HG02852 (cell line): ENCODE results near the gene C19orf44.
"Not testable (repeated sequence)": the region's sequence is repeated elsewhere in the genome, so short reads cannot be mapped to it uniquely, and the experiment has no call there.

Experiments used
- ATAC-seq: cut with Tn5 transposase; IDR thresholded peaks from one replicate; pipeline ENCODE4 v1.9.1; 2021; ENCODE audit warnings: mild to moderate bottlenecking, moderate library complexity; ENCODE audit not compliant: unreplicated experiment

The C19orf44 gene

DNA sequence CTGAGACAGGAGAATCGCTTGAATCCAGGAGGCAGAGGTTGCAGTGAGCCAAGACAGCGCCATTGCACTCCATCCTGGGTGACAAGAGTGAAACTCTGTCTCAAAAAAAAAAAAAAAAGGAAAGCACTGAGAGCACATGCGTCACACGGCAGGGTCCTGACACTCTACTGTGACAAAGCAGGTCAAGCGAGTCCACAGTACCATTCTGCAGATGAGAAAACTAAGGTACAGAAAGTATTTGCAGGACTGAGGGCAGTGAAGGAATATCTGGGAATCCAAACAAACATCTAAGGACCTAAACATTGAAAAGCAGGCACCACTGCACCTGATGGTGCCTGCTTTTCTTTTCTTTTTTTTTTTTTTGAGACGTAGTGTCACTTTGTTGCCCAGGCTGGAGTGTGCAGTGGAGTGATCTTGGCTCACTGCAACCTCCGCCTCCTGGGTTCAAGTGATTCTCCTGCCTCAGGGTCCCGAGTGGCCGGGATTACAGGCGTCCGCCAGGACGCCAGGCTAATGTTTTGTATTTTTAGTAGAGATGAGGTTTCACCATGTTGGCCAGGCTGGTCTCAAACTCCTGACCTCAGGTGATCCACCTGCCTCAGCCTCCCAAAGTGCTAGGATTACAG, 29.3 kb upstream of the C19orf44 start:
- ATAC-seq, result not testable (repeated sequence)

DNA sequence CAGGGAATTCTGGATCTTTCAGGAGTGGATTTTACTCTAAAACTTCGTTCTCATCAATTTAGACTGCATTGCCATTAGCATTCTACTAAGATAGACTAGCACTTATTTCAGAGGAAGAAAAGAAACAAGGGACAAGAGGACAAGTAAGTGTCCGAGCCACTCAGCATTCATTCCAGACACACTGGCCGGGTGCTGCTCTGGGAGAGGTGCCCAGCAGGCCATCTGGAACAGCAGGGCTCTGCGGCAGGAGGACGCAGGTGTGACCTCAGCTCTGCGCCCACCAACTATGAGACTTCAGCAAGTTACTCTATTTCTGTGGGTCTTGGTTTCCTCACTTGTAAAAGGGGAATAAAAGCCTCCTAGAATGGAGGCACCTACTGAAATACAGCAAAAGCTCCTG, 28.6 kb upstream of the C19orf44 start:
- ATAC-seq, result no peak

DNA sequence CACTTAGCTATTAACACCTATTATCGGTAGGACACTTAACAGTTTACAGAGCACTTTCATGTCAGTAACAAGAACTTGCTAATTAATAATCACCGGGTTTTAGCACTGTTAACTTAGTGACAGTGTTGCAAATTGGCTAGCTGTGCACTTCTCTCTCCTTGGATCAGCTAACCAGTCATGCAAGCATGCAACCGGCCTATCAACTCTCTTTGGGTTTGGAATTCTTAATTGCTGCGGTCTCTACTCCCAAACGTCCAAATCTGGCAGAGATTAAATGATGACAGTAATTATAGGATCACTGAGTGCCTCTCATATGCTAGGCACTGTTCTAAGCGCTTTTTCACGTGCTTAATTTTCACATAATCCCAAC, 25.7 kb upstream of the C19orf44 start:
- ATAC-seq, result no peak

DNA sequence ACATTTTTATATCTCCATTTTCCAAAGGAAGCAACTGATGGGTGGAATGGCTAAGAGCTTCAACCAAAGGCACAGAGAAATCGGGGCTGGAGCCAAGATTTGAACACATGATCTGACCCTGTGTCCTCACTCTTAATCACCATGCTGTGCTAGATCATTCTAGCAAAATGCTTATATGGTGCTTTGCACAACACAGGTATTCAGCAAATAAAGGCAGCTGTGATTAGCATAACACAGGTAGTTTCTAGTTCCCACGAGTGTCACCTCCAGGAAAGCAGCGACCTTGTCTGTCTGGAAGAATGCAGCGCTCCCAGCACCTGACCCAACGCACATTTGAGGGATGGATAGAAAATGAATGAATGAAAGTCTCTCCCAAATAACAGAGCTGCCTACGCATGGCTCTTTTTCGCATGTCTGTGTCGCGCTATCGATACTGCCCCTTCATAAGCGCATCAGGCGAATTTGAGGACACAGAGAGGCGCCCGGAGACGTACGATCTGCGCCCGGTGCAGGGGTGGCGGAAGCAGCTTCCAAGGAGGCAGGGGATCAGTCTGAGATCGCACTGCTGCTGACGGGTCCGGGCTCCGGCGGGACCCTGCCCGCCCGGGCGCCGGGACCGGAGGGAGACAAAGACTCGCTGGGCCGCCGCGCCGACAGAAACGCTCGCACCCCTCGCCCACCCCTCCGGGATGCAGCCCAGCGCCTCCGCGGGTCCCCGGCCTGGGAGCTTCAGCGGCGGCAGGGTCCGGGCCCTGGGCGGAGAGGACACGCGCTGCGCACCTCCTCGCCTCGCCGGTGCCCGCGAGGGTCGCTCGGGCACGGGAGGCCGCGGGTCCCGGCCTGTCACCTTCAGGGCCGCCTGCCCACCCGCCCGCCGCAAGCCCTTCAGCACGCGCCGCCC, 25.0 kb upstream of the C19orf44 start:
- ATAC-seq, result peak; percentile 36

DNA sequence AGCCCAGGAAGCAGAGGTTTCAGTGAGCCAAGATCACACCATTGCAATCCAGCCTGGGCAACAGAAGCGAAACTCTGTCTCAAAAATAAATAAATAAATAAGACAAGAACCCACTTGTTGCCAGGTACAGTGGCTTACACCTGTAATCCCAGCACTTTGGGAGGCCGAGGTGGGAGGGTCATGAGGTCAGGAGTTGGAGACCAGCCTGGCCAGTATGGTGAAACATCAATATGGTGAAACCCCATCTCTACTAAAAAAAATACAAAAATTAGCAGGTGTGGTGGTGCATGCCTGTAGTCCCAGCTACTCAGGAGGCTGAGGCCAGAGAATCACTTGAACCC, 23.7 kb upstream of the C19orf44 start:
- ATAC-seq, result not testable (repeated sequence)

DNA sequence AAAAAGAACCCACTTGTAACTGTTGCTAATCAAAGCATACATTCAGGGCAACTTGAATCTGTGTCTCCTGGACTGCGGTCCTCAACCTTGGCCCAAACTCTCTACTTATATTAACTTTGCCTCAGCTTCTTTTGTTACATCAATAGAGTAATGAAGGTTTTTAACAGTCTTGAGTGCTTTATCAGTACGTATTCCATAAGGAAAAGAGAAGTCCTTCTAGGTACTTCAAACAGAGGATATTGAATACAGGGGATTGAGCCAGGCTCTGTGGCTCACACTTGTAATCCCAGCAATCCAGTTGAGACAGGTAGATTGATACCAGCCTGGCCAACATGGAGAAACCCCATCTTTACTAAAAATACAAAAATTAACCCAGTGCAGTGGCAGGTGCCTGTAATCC, 23.2 kb upstream of the C19orf44 start:
- no peak for ATAC-seq

DNA sequence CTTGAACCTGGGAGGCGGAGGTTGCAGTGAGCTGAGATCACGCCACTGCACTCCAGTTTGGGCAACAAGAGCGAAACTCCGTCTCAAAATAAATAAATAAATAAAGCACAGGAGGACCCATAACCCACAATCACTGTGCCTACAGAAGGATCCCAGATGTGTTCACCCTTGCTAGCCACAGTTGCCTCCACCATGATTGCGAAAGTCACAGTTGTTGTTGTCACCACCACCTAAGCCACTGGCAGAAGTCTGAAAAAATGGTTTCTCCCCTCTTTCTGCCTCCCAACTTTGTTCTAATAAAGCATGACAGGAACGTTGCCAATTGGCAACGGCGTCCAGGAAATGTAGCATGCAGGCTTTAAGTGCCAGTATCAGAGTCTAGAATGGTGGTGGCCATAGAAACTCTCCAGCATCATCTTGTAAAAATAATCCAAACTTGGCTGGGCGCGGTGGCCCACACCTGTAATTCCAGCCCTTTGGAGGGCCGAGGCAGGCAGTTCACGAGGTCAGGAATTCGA, 22.3 kb upstream of the C19orf44 start:
- ATAC-seq, result no peak

DNA sequence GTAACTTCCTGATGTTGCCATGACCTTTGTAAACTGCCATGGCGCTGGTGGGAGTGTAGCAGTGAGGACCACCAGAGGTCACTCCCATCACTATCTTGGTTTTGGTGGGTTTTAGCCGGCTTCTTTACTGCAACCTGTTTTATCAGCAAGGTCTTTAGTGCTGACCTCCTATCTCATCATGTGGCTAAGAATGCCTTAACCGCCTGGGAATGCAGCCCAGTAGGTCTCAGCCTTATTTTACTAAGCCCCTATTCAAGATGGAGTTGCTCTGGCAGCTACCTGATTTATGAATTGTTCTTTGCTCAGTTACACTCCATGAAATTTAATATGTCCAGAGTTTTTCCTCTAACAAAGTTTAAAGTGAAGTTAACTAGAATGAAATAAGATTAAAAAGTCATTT, 19.8 kb upstream of the C19orf44 start:
- no peak for ATAC-seq

DNA sequence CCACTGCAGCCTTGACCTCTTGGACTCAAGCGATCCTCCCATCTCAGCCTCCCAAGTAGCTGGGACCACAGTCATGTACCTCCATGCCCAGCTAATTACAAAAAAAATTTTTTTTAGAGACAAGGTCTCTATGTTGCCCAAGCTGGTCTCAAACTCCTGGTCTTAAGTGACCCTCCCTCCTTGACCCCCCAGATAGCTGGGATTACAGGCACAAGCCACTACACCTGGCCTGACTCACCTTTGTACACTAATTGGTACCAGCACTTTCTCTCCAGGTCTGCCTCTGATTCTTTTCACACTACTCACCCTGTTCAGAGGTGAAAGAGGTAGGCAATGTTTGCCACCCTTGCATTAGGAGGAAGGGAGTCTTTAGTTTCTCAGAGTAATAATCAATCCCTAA, 18.9 kb upstream of the C19orf44 start:
- no peak for ATAC-seq

DNA sequence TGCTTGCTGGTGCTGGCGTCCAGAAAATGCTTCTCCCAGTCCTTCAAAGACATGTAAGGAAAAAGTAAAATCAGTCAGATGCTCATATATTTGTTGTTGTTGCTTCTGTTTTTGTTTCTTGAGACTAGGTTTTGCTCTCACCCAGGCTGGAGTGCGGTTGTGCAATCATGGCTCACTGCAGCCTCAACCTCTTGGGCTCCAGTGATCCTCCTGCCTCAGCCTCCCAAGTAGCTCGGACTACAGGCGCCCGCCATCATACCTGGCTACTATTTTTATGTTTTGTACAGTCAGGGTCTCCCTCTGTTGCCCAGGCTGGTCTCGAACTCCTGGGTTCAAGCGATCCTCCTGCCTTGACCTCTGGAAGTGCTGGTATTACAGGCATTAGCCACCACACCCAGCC, 13.4 kb upstream of the C19orf44 start:
- no peak for ATAC-seq

DNA sequence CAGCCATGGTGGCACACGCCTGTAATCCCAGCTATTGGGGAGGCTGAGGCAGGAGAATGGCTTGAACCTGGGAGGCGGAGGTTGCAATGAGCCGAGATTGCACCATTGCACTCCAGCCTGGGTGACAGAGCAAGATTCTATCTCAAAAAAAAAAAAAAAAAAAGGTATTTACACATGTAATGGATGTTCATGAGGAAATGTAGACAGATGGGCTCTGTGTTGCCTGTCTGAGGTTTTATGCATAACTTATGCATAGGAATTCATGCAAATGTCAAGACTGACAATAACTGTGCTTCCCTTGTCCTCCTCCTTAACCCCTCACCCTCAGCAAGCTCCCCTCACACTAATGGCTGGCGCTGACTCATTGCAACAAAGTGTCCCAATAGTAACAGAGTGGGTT, 9.7 kb upstream of the C19orf44 start:
- not testable (repeated sequence) for ATAC-seq

DNA sequence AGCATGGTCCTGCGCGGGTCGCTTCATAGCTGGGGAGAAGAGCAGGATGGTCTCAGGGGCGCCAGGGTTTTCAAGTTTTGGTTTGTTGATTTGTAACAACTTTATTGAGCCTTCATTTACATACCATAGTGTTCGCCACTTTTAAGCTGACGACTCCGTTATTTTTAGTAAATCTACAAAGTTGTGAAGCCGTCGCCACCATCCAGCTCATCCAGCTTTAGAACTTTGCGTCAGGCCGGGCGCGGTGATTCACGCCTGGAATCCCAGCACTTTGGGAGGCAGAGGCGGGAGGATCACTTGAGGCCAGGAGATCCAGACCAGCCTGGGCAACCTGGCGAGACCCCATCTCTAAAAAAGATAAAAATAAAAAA, 404 bp downstream of the C19orf44 start:
- ATAC-seq, result no peak

DNA sequence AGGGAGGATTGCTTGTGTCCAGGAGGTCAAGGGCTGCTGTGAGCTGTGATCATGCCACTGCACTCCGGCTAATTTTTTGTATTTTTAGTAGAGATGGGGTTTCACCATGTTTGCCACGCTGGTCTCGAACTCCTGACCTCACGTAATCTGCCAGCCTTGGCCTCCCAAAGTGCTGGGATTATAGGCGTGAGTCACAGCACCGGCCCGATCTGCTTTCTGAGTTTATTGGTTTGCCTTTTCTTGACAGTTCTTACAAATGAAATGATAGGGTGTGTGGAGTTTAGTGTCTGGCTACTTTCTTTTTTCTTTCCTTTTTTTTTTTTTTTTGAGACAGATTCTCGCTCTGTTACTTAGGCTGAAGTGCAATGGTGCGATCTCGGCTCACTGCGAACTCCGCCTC, 848 bp downstream of the C19orf44 start:
- ATAC-seq, result no peak

DNA sequence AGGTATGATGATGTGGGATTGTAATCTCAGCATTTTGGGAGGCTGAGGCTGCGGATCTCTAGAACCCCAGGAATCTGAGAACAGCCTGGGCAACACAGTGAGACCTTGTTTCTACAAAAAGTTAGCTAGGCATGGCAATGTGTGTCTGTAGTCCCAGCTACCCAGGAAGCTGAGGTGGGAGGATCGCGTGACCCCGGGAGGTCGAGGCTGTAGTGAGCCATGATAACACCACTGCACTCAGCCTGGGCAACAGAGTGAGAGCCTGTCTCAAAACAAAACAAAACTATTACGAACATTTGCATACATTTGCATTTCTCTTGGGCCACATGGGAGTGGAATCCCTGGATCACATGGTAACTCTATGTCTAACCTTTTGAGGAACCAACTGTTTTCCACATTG, 1.6 kb downstream of the C19orf44 start:
- no peak for ATAC-seq

DNA sequence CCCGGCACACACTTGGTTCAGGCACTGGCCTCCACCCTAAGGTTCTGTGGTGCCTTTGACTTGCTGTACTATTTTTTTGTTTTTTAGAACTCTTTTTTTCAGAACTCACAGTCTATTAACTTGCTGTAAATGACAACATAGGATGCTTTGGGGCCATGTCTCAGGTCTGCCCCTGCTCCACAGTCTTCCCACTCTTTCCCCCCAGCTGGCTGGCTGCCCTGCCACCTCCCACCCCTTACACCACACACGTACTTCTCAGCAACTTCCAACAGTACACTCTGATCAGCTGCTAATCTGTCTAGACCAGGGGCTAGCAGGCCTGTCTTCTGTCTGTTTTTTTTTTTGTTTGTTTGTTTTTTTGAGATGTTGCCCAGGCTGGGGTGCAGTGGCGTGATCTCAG, 8.1 kb downstream of the C19orf44 start:
- no peak for ATAC-seq

DNA sequence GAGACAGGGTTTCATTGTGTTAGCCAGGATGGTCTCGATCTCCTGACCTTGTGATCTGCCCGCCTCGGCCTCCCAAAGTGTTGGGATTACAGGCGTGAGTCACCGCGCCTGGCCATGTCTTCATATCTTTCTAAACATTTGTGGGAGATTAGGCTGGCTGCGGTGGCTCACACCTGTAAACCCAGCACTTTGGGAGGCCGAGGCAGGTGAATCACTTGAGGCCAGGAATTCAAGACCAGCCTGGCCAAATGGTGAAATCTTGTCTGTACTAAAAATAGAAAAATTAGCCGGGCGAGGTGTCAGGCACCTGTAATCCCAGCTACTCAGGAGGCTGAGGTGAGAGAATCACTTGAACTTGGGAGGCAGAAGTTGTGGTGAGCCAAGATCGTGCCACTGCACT, 10.0 kb downstream of the C19orf44 start:
- not testable (repeated sequence) for ATAC-seq

DNA sequence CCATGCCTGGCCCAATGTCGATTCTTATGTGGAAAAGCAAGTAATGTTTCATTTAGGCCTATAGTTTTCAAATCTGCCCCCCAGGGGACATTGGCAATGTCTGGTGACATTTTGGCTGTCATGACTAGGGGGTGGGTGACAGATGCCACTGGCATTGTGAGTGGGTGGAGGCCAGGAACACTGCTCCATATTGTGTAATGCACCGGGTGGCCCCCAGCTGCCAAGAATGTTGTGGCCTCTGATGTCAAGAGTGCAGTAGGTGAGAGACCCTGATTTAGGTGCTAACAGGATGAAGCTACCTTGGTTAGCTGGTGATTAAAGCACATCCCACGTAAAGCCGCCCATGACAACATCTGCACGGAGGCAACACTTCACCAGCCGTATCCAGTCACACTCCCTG, 10.8 kb downstream of the C19orf44 start:
- ATAC-seq, result no peak

DNA sequence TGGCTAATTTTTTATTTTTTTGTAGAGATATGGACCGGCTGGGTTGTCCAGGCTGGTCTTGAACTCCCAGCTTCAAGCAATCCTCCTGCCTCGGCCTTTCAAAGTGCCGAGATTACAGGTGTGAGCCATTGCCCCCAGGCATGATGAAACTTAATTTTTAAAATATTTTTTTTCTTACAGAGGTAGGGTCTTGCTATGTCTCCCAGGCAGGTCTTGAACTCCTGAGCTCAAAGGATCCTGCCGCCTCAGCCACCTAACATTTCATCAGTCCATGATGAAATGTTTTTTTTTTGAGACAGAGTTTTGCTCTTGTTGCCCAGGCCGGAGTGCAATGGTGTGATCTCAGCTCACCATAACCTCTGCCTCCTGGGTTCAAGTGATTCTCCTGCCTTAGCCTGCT, 12.4 kb downstream of the C19orf44 start:
- ATAC-seq, result no peak

DNA sequence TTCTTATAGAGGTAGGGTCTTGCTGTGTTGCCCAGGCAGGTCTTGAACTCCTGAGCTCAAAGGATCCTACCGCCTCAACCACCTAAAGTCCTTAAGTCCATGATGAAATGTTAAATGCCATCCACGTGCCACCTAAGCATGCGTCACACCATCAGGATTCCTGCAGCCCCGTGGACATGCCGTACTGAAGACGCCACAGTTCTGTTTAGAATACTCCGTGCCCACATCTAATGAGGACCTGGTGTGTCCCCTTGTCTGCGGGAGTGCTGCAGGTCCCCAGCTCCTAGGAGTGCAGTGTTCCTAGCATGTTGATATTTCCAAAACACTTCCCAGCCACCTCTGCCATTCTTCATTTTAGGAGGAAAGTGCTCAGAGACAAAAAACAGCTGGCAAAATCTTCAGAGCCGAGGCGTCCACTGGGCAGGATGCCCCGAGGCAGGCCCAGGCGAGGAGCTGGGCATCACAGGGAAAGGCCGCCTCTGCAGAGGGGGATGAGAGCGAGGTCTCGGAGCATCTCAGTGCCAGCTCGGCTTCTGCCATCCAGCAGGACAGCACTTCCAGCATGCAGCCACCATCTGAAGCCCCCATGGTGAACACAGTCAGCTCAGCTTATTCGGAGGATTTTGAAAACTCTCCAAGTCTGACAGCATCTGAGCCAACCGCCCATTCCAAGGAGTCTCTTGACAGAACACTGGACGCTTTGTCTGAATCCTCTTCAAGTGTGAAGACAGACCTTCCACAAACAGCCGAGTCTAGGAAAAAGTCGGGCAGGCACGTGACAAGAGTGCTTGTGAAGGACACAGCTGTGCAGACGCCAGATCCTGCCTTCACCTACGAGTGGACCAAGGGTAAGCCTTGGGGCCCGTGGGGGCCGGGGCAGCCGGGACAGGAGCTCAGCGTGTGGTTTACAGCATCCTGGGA, 13.2 kb downstream of the C19orf44 start:
- no peak for ATAC-seq

DNA sequence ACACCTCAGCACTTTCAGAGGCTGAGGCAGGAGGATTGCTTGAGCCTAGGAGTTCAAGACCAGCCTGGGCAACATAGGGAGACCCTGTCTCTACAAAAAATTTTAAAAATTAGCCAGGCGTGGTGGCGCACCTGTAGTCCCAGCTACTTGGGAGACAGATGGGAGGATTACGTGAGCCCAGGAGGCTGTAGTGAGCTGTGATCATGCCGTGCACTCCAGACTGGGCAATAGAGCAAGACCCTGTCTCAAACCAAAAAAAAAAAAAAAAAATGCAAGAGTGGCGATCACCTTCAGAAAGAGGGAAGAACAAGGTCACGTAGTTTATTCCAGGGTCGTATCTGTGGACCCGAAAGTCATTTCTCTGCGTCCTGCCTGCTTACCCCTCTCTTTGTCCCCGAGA, 16.4 kb downstream of the C19orf44 start:
- ATAC-seq, result not testable (repeated sequence)

DNA sequence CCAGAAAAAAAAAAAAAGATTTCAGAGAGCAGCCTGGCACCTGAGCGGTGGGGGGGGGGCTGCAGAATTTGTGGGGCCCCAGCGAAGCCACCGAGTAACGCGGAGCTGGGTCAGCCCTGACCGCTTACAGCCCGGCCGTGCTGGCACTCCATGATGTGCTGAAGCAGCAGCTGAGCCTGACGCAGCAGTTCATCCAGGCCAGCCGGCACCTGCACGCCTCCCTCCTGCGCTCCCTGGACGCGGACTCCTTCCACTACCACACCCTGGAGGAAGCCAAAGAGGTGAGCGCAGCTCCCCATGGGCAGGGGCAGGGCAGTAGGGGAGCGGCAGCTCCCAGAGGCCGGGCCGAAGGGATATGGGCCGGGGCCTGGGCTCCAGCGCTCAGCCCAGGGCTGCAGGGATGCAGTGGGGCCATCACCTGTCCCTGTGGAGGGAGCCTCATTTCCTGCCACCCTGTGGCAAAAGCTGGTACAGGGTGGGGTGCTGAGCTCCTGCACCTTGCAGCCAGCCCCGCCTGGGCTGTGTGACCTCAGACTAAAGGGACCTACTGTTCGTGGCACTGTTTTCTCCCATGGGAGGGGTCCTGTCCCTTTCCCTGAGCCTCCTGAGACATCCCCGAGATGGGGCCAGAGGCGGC, 18.3 kb downstream of the C19orf44 start:
- no peak for ATAC-seq
